IPS-20b (cell line): Measurements from ENCODE around the gene TAF11L4.
"Not testable (repeated sequence)": the region's sequence is repeated elsewhere in the genome, so short reads cannot be mapped to it uniquely, and the experiment has no call there.

Experiments
- H3K27ac ChIP-seq: one replicate; pipeline ENCODE4 v1.5.1; 2013; ENCODE audit warnings: low read length
- H3K27me3 ChIP-seq: 2 replicates; pipeline ENCODE4 v1.6.1; 2013; ENCODE audit warnings: mild to moderate bottlenecking, low read length, inconsistent platforms; ENCODE audit not compliant: insufficient read depth
- H3K36me3 ChIP-seq: 2 replicates; pipeline ENCODE4 v1.6.1; 2013; ENCODE audit warnings: low read depth, mild to moderate bottlenecking, inconsistent platforms, low read length, moderate library complexity; ENCODE audit not compliant: insufficient read depth
- H3K4me1 ChIP-seq: 2 replicates; pipeline ENCODE4 v1.6.1; 2013; ENCODE audit warnings: mild to moderate bottlenecking, control low read depth, inconsistent platforms, low read length, moderate library complexity; ENCODE audit not compliant: insufficient read depth
- H3K4me3 ChIP-seq: 2 replicates; pipeline ENCODE4 v1.5.1; 2013; ENCODE audit warnings: mild to moderate bottlenecking, low read length, inconsistent platforms
- H3K9ac ChIP-seq: 2 replicates; pipeline ENCODE4 v1.6.1; 2013; ENCODE audit warnings: low read depth, mild to moderate bottlenecking, inconsistent platforms, low read length, moderate library complexity
- H3K9me3 ChIP-seq: 2 replicates; pipeline ENCODE4 v1.6.1; 2013; ENCODE audit warnings: mild to moderate bottlenecking, low read depth, low read length, inconsistent platforms; ENCODE audit not compliant: insufficient read depth

The TAF11L4 gene

DNA sequence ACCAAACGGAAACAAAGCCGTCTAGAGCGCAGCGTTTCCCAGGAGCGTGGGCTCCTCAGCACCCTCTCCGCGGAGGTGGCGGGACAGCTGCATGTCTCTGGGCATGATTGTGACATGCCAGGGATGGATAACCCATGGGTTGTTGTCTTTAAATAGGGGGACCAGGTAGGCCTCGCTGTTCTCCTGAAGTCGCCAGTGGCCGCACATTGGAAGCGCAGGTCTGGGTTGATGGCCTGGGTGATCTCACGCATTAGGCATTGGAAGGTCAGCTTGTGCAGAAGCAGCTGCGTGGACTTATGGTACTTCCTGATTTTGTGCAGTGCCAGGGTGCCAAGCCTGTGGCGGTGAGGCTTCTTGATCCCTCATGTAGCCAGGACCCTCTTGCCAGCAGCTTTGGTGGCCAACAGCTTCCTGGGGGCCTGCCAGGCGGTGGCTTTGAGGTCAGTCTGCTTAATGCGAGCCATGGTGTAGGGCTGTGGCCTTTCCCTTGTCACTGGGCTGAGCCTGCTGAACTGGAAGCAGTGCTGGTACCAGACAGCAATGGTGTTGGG lies 9.8 kb upstream of the TAF11L4 start:
- no peaks in the 10 kb centered on the region for H3K27me3 ChIP-seq
- no peak overlapping the region for H3K9ac ChIP-seq
- H3K36me3 ChIP-seq: no peaks in the 10 kb centered on the region

DNA sequence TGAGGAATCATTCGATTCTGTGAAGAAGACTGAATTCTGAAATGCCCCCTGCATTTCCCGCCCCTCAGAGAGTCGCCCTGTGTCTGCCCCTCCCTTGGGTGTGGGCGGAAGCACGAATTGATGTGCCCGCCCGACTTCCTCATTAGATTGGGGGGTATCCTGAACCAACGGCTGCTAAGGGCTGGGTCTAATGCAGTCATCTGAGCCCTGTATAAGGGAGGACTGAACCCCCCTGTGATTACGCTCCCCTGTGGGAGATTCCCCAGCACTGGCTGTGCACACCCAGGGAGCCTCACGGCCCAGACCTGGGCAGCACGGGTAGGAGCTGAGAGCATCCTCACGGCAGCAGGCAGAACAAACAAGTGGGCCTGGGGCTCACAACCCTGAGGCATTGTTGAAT lies 4.1 kb upstream of the TAF11L4 start:
- not testable (repeated sequence) for H3K27me3 ChIP-seq, H3K36me3 ChIP-seq, H3K27ac ChIP-seq, H3K9ac ChIP-seq, H3K4me1 ChIP-seq, H3K9me3 ChIP-seq, H3K4me3 ChIP-seq

More for the DNA sequence above, 9.8 kb upstream of the TAF11L4 start:
- Histone ChIP-seq H3K4me3 (no peak overlapping the region), H3K4me1 (no peaks in the 10 kb centered on the region), H3K9me3 (no peaks in the 10 kb centered on the region), H3K27ac (no peak overlapping the region)

DNA sequence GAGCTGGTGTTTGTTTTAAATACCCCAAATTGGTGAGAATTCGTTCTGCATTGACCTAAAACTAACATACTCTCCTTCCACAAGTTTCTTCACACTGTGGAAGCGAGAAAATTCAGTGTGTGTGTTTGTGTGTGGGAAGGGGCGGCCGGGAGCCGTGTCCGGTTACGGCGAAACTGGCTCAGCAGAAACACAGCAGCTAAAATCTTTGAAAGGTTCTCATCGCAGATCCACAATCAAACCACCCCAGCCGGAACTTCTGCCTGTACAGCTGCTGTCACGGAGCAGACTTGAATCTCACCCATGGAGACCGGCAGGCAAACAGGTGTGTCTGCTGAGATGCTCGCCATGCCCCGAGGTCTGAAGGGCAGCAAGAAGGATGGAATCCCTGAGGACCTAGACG lies 3.5 kb upstream of the TAF11L4 start, which contains the start of gene TAF11L3:
TAF11L3 (plus strand) TSS at position 301 of the 400 bp plus-strand sequence.
- not testable (repeated sequence) for H3K9ac ChIP-seq

DNA sequence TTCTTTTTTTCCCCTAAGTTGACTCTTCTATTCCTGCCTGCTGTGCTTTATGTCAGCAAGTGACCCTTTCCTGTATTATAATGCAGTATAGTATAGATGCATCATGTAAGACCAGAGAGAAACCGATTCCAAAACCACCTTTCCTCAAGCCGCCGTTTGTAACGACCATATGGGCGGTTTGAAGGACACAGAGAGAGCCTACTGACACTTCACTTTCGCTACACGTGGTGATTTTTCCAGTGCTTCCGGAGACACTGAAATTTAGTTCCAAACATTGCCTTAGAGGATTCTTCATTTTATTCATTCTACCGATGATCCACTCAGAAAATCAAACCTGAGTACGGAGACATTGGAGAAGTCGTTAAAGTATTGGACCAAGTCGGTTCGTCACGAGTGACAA lies 2.1 kb upstream of the TAF11L4 start:
- H3K27me3 ChIP-seq, H3K4me1 ChIP-seq, H3K27ac ChIP-seq, H3K4me3 ChIP-seq, H3K36me3 ChIP-seq, H3K9me3 ChIP-seq, H3K9ac ChIP-seq: not testable (repeated sequence)

More for the DNA sequence above, 3.5 kb upstream of the TAF11L4 start, which contains the start of gene TAF11L3:
- not testable (repeated sequence) for H3K9me3 ChIP-seq, H3K4me3 ChIP-seq, H3K4me1 ChIP-seq, H3K36me3 ChIP-seq, H3K27me3 ChIP-seq, H3K27ac ChIP-seq

DNA sequence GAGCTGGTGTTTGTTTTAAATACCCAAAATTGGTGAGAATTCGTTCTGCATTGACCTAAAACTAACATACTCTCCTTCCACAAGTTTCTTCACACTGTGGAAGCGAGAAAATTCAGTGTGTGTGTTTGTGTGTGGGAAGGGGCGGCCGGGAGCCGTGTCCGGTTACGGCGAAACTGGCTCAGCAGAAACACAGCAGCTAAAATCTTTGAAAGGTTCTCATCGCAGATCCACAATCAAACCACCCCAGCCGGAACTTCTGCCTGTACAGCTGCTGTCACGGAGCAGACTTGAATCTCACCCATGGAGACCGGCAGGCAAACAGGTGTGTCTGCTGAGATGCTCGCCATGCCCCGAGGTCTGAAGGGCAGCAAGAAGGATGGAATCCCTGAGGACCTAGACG lies 3.3 kb downstream of the TAF11L4 start, which contains the start of gene TAF11L5:
TAF11L5 (plus strand) TSS at position 301 of the 400 bp plus-strand sequence.
- not testable (repeated sequence) for H3K9me3 ChIP-seq, H3K27ac ChIP-seq, H3K9ac ChIP-seq, H3K4me3 ChIP-seq, H3K4me1 ChIP-seq, H3K27me3 ChIP-seq, H3K36me3 ChIP-seq

DNA sequence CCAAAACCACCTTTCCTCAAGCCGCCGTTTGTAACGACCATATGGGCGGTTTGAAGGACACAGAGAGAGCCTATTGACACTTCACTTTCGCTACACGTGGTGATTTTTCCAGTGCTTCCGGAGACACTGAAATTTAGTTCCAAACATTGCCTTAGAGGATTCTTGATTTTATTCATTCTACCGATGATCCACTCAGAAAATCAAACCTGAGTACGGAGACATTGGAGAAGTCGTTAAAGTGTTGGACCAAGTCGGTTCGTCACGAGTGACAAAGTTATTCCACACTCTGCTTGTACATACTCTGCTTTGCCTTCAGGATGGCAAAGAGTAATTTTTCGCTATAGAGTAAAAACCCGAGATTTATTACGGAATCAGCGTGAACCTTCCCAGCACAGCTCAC lies 4.9 kb downstream of the TAF11L4 start:
- not testable (repeated sequence) for H3K4me3 ChIP-seq, H3K4me1 ChIP-seq, H3K9me3 ChIP-seq, H3K9ac ChIP-seq, H3K27ac ChIP-seq, H3K36me3 ChIP-seq, H3K27me3 ChIP-seq

DNA sequence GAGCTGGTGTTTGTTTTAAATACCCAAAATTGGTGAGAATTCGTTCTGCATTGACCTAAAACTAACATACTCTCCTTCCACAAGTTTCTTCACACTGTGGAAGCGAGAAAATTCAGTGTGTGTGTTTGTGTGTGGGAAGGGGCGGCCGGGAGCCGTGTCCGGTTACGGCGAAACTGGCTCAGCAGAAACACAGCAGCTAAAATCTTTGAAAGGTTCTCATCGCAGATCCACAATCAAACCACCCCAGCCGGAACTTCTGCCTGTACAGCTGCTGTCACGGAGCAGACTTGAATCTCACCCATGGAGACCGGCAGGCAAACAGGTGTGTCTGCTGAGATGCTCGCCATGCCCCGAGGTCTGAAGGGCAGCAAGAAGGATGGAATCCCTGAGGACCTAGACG lies 6.8 kb downstream of the TAF11L4 start, which contains the start of gene TAF11L6:
TAF11L6 (plus strand) TSS at position 301 of the 400 bp plus-strand sequence.
- not testable (repeated sequence) for H3K4me3 ChIP-seq, H3K9ac ChIP-seq, H3K27me3 ChIP-seq, H3K27ac ChIP-seq, H3K9me3 ChIP-seq, H3K4me1 ChIP-seq, H3K36me3 ChIP-seq
